Neutrophil (primary cell): ENCODE measurements around the gene RCSD1.
"Not testable (repeated sequence)": the region's sequence is repeated elsewhere in the genome, so short reads cannot be mapped to it uniquely, and the experiment has no call there.

Experiments
- H3K27ac ChIP-seq: fragments of 200-600 bp; sonication (generic); 2 replicates; pipeline ENCODE4 v1.5.1; 2016; ENCODE audit warnings: mild to moderate bottlenecking, moderate library complexity
- H3K27me3 ChIP-seq: fragments of 200-600 bp; sonication (generic); 2 replicates; pipeline ENCODE4 v1.6.0; 2016; ENCODE audit warnings: mild to moderate bottlenecking
- H3K36me3 ChIP-seq: fragments of 200-600 bp; sonication (generic); 2 replicates; pipeline ENCODE4 v1.5.1; 2017
- H3K4me1 ChIP-seq, 2 experiments: fragments of 200-600 bp in 1 of 2; sonication (generic) in 1 of 2; 1 replicate in 1 of 2; 2 replicates in 1 of 2; pipeline versions ENCODE4 v1.5.1 to v1.6.1; 2013 to 2016; ENCODE audit warnings: low read depth in 1 of 2, low read length in 1 of 2, mild to moderate bottlenecking in 1 of 2, moderate library complexity in 1 of 2; ENCODE audit not compliant: control insufficient read depth in 1 of 2, insufficient read depth in 1 of 2
- H3K4me3 ChIP-seq, 2 experiments: fragments of 200-600 bp in 1 of 2; sonication (generic) in 1 of 2; 1 replicate in 1 of 2; 2 replicates in 1 of 2; pipeline ENCODE4 v1.5.1; 2013 to 2016; ENCODE audit warnings: low read depth in 1 of 2, low read length in 1 of 2, mild to moderate bottlenecking in 1 of 2, moderate library complexity in 1 of 2
- H3K9me3 ChIP-seq: fragments of 200-600 bp; sonication (generic); 2 replicates; pipeline ENCODE4 v1.5.1; 2016
- TF ChIP-seq, protein P1 (sequence below): fragments of 200-600 bp; sonication (generic); IDR thresholded peaks from 2 replicates; pipeline ENCODE4 v1.5.1; 2016; ENCODE audit warnings: antibody characterized with exemption

Gene RCSD1

DNA sequence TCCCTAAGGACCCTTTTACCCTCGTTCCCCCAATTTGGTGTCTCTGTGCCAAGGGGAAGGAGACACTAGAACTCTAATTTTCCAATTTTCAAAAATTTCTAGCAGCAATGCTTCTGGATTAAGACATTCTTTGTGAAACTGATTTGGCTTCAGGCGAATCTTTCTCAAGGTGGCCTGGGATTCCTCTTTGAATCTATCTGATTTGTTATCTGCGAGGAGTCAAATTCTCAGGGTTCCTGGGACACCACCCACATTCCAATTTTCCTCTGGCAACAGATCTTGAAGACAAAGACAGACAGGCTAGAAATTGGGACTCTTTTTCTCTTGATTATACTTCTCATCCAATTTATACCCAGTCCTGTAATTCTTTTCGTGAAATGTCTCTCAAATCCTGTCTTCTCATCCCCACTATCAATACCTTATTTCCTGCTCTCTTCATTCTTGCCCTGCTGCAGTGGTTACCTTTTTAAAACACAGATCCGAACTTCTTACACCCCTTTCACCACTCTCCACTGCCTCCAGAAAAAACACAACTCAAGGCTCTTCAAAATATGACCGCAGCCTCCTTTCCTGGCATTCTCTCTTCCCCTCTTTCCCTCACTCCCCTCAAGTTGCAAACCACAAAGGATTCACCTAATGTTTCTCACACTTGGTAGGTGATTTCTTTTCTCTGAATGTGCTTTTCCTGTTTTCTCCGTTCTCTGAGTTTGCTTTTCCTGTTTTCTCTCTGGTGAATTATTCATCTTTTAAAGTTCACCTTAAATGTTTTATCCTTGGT is 89.1 kb downstream of the RCSD1 start:
- Histone ChIP-seq H3K36me3 (no peaks in the 10 kb centered on the region), H3K27ac (no peak overlapping the region), H3K27me3 (peaks cover 33% of the 10 kb centered on the region), H3K4me1 (peaks cover 37 to 47% of the 10 kb centered on the region in 2 experiments), H3K4me3 (no peak overlapping the region), H3K9me3 (no peaks in the 10 kb centered on the region)
- TF ChIP-seq, protein P1, sequence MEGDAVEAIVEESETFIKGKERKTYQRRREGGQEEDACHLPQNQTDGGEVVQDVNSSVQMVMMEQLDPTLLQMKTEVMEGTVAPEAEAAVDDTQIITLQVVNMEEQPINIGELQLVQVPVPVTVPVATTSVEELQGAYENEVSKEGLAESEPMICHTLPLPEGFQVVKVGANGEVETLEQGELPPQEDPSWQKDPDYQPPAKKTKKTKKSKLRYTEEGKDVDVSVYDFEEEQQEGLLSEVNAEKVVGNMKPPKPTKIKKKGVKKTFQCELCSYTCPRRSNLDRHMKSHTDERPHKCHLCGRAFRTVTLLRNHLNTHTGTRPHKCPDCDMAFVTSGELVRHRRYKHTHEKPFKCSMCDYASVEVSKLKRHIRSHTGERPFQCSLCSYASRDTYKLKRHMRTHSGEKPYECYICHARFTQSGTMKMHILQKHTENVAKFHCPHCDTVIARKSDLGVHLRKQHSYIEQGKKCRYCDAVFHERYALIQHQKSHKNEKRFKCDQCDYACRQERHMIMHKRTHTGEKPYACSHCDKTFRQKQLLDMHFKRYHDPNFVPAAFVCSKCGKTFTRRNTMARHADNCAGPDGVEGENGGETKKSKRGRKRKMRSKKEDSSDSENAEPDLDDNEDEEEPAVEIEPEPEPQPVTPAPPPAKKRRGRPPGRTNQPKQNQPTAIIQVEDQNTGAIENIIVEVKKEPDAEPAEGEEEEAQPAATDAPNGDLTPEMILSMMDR = no peak

DNA sequence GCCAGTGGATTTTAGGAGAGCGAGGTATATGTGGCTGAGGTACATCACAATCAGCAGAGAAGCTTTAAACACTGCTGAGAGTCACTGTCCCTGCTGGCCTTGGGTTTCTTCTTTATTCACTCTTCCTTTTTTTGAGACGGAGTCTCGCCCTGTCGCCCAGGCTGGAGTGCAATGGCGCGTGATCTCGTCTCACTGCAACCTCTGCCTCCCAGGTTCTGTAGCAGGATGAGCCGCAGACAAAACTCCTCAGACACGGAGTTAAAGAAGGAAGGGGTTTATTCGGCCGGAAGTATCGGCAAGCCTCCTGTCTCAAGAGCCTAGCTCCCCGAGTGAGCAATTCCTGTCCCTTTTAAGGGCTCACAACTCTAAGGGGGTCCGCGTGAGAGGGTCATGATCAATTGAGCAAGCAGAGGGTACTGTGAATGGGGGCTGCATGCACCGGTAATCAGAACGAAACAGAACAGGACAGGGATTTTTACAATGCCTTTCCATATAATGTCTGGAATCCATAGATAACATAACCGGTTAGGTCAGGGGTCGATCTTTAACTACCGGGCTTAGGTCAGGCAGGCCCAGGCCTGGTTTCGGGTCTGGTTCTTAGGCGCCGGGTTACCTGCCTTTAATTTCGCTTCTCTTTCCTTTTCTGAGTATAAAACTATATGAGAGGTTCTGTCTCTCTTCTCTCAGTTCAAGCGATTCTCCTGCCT is 89.8 kb downstream of the RCSD1 start:
- not testable (repeated sequence) for H3K9me3 ChIP-seq

DNA sequence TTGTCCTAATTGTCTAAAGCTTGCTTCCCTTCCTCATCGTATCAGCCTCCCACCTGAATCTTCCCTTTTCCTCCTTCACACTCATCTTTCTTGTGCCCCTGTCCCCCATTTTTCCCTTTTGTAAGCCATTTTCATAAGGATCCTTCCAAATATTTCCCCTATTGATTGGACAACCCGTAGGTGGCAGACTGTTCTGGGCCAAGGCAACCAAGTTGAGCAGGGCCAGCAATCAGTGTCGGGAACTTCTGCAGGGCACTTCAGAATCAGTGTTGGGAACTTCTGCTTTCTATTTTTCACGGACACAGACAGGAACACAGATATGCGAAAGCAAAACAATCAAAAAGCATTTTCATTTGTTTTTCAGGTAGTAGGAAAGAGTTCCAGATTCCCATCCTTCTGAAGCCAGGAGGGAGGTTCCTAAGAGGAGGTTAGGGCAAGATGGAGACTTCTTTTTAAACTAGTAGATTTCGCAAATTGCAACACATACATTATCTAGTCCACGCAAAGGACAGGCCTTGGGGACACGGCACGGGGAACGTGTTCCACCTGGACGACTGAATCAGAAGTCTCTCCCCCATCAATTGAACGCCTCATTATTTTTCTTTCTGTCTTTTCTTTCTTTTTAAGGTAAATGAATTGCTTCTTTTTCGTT is 91.1 kb downstream of the RCSD1 start:
- Histone ChIP-seq H3K9me3 (no peaks in the 10 kb centered on the region), H3K27me3 (peaks cover 30% of the 10 kb centered on the region), H3K4me1 (peaks cover 17 to 27% of the 10 kb centered on the region in 2 experiments), H3K4me3 (peak overlapping the region; percentile 77 to 97), H3K36me3 (no peaks in the 10 kb centered on the region), H3K27ac (peak overlapping the region; percentile 73)
- TF ChIP-seq, protein P1 = no peak

More for the DNA sequence above, 89.8 kb downstream of the RCSD1 start:
- Histone ChIP-seq H3K27me3 (peaks cover 30% of the 10 kb centered on the region), H3K4me1 (peaks cover 29 to 40% of the 10 kb centered on the region in 2 experiments)
- not testable (repeated sequence) for H3K4me3 ChIP-seq, H3K36me3 ChIP-seq, H3K27ac ChIP-seq

DNA sequence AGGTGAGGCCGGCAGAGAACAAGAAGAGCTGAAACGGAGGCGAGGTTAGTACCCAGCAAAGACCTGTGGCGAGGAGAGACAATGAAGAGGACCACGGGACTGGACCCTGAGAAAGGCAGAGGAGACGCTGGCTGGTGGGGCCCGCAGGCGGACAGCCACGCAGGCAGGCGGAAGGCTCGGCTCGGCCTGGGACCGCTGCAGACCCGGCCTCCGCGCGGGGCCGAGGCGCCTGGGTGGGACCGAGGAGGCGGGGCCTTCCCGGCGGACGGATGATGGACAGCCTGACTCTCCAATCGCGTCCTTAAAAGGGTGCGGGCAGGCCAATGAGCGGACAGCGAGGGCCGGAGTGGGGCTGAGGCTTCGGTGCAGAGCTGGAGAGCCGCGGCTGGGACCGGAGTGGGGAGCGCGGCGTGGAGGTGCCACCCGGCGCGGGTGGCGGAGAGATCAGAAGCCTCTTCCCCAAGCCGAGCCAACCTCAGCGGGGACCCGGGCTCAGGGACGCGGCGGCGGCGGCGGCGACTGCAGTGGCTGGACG is 91.7 kb downstream of the RCSD1 start, which contains the start of gene MPZL1:
MPZL1 (plus strand) TSS at position 366 of the 535 bp plus-strand sequence. CDS start 170 bp downstream, outside the sequence.
- TF ChIP-seq, protein P1 = no peak
- Histone ChIP-seq H3K4me3 (peak within 1 kb of the TSS; percentile 77 to 97), H3K4me1 (peaks cover 14 to 24% of the 10 kb centered on the region in 2 experiments), H3K27ac (peak within 1 kb of the TSS; percentile 73), H3K27me3 (peaks cover 30% of the 10 kb centered on the region), H3K36me3 (no peaks in the 10 kb centered on the region), H3K9me3 (no peaks in the 10 kb centered on the region)

DNA sequence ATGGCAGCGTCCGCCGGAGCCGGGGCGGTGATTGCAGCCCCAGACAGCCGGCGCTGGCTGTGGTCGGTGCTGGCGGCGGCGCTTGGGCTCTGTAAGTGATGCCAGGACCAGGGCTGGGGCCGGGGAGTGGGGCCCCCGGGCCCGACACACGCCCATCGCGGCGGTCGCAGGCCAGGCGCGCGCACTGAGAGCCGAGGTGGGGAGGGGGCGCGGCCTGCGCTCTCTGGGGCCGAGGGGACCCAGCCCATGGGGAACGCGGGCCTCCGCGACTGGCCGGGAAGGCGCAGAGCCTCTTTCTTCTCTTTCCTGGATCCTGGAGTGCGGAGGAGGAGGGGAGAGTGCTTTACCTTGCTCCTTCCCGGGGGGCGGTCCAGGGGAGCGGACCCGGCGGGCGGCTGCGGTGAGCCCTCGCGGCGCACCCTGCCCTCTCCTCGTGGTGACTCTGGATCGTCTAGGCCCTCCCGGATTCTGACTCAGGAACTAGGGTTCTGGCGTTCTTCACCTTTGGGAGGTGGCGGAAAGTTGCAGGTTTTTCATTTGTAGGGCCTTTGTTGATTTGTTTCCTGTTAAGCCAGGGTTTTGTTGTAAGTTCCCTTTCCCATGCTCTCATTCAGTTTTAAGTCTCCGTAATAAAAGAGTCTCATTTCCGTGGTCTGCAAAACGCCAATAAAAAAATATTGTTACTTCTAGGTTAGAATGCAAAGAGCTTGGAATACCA is 92.3 kb downstream of the RCSD1 start:
- Histone ChIP-seq H3K27ac (peak overlapping the region; percentile 73), H3K4me1 (peaks cover 14 to 24% of the 10 kb centered on the region in 2 experiments), H3K4me3 (peak overlapping the region; percentile 77 to 97), H3K36me3 (no peaks in the 10 kb centered on the region), H3K27me3 (peaks cover 30% of the 10 kb centered on the region), H3K9me3 (no peaks in the 10 kb centered on the region)
- TF ChIP-seq, protein P1 = no peak
